Chondrocyte (in vitro differentiated cells): ENCODE data around the gene TIGD4. TPM values are rescaled to one million over a fixed set of nuclear protein-coding genes. Genes with fewer than 3 reads are reported as not detected.
A peak's percentile ranks its signal among the peaks of the same experiment; 100 is the strongest.

Experiments
- DNase-seq: peaks from one replicate; pipeline ENCODE4 v3.0.0; 2021; ENCODE audit warnings: mixed read lengths, low spot score
- H3K27ac Mint-ChIP-seq: one replicate; pipeline ENCODE4 v1.8.0; 2021; ENCODE audit warnings: mild to moderate bottlenecking, moderate library complexity, mixed read lengths; ENCODE audit not compliant: unreplicated experiment
- H3K27me3 Mint-ChIP-seq: 2 replicates; pipeline ENCODE4 v1.8.0; 2021; ENCODE audit warnings: low read depth, mixed read lengths
- H3K36me3 Mint-ChIP-seq: 2 replicates; pipeline ENCODE4 v1.8.0; 2021; ENCODE audit warnings: low read depth, mixed read lengths
- H3K4me1 Mint-ChIP-seq: 2 replicates; pipeline ENCODE4 v1.8.0; 2021; ENCODE audit warnings: low read depth, mild to moderate bottlenecking, mixed read lengths
- H3K4me3 Mint-ChIP-seq: one replicate; pipeline ENCODE4 v1.8.0; 2021; ENCODE audit warnings: mild to moderate bottlenecking, moderate library complexity, mixed read lengths; ENCODE audit not compliant: unreplicated experiment
- H3K9me3 Mint-ChIP-seq: 2 replicates; pipeline ENCODE4 v1.8.0; 2021; ENCODE audit warnings: low read depth, mixed read lengths
- CTCF ChIP-seq: fragments of 200-600 bp; sonication (generic); IDR thresholded peaks from 2 replicates; pipeline ENCODE4 v1.5.0; 2021; ENCODE audit warnings: antibody characterized with exemption, mild to moderate bottlenecking, moderate library complexity
- total RNA-seq: library from RNA; stranded (reverse); gene quantifications from 3 replicates; pipeline ENCODE4 v1.2.1, GENCODE V29; 2021

The TIGD4 gene
- total RNA-seq, 1 donor from 2014 or later = 0.20 TPM

GRCh38 chr4:152803541-152803940 lies 24.0 kb upstream of the TIGD4 start:
- Mint-ChIP-seq H3K4me1 (peaks cover 39% of the 10 kb centered on the region), H3K4me3 (no peak overlapping the region), H3K36me3 (peaks cover 3% of the 10 kb centered on the region)

DNA sequence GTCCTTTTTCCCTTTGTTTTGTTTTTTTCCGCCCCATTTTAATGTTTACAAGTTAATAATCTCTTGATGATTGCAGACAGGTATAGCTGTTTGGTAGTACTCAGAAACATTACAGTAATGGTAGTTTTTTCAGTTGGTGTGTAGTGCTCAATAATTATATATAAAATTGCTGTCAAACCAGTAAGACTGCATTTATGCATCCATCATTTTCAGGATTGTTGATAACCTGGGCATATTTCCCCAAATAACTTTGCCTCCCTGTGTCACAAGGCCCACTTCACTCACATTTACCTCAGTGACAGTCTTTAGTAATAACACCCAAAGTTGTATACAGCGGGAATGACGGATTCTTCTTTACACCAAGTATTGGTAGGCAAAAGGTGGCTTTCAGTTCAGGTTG lies 16.4 kb upstream of the TIGD4 start:
- no peak overlapping the region for H3K27ac Mint-ChIP-seq
- no peaks in the 10 kb centered on the region for H3K36me3 Mint-ChIP-seq
- no peaks in the 10 kb centered on the region for H3K27me3 Mint-ChIP-seq
- no peak for DNase-seq
- H3K4me1 Mint-ChIP-seq = peaks cover 16% of the 10 kb centered on the region
- H3K9me3 Mint-ChIP-seq = no peaks in the 10 kb centered on the region
- TF ChIP-seq CTCF = no peak
- no peak overlapping the region for H3K4me3 Mint-ChIP-seq

More at GRCh38 chr4:152803541-152803940, 24.0 kb upstream of the TIGD4 start:
- Mint-ChIP-seq H3K27ac (no peak overlapping the region), H3K9me3 (peaks cover 4% of the 10 kb centered on the region), H3K27me3 (no peaks in the 10 kb centered on the region)
- TF ChIP-seq CTCF = no peak
- DNase-seq = no peak

DNA sequence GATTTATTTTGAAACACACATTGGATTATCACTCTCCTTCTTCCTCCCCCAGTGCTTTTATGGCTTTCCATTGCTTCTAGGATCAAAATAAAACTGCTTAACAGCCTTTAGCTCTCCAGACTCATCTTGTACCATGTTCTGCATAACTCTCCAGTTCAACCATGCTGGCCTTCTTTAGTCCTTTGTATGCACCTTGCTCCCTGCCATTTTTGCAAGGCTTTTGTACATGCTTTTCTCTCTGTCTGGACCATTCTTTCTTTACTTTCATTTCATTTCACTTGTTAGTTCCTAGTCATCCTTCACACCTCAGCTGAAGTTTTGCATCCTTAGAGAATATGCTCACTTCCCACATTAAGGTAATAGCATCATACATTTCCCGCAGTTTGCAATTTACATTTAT lies 7.1 kb upstream of the TIGD4 start:
- Mint-ChIP-seq H3K4me3 (no peak overlapping the region), H3K4me1 (peaks cover 33% of the 10 kb centered on the region), H3K36me3 (no peaks in the 10 kb centered on the region), H3K27me3 (no peaks in the 10 kb centered on the region), H3K9me3 (no peaks in the 10 kb centered on the region), H3K27ac (peak overlapping the region; percentile 23)
- no peak for TF ChIP-seq CTCF
- no peak for DNase-seq

- peaks cover 38% of the 10 kb centered on the region for H3K4me1 Mint-ChIP-seq
- no peaks in the 10 kb centered on the region for H3K27me3 Mint-ChIP-seq
- TF ChIP-seq CTCF = no peak
- H3K9me3 Mint-ChIP-seq = no peaks in the 10 kb centered on the region
- H3K36me3 Mint-ChIP-seq = no peaks in the 10 kb centered on the region
- DNase-seq = no peak
- peak overlapping the region; percentile 23 for H3K27ac Mint-ChIP-seq
- no peak overlapping the region for H3K4me3 Mint-ChIP-seq
Observed at GRCh38 chr4:152785639-152786615, 6.4 kb upstream of the TIGD4 start.

DNA sequence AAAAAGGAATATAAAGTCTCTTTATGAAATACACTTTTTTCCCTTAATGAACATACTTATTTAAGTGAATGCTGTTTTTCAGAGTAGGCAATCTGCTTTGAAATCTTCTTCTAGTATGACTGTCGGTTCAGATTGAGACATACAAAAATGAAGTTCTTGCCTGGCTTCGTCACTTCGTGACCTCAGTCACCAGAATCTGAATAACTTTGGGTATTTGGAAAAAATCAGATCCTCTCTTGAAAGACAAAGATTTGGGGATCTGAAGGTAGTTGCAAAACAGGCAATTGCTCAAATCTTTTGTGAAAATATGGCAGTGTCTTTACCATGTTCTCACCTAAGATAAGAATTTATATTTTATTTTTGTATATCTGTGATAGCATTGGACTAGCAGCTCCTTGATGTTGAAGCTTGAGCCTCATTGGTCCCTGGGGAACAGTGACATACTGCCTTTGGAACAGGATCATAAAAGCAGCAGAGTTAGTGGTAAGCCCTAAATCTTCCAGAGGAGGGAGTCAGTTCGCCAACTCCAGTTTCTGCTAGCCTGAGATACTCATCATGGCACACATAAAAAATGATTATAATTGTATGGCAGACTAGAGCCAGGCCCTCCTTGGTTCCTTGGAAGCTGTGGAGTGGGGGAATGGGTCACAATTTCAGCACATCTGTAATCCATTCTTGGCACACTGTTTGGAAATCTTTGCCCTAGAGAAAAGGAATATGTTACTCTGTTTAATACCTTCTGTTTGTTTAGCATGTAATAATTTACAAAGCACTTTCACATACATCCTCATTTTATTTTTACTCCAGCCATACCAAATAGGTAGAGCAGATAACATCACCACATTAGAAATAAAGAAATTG lies 5.2 kb upstream of the TIGD4 start:
- peaks cover 39% of the 10 kb centered on the region for H3K4me1 Mint-ChIP-seq
- H3K27ac Mint-ChIP-seq = no peak overlapping the region
- H3K27me3 Mint-ChIP-seq = no peaks in the 10 kb centered on the region
- peak; percentile 52 for TF ChIP-seq CTCF
- DNase-seq = no peak
- no peaks in the 10 kb centered on the region for H3K36me3 Mint-ChIP-seq
- no peaks in the 10 kb centered on the region for H3K9me3 Mint-ChIP-seq
- H3K4me3 Mint-ChIP-seq = no peak overlapping the region
